ENCODE data around the gene HLA-DRA. TPM values are rescaled to one million over a fixed set of nuclear protein-coding genes. Genes with fewer than 3 reads are reported as not detected.
A peak's percentile ranks its signal among the peaks of the same experiment; 100 is the strongest.

HLA-DRA gene
- total RNA-seq = 100 to 1,000 TPM; 244 to 342 TPM

DNA sequence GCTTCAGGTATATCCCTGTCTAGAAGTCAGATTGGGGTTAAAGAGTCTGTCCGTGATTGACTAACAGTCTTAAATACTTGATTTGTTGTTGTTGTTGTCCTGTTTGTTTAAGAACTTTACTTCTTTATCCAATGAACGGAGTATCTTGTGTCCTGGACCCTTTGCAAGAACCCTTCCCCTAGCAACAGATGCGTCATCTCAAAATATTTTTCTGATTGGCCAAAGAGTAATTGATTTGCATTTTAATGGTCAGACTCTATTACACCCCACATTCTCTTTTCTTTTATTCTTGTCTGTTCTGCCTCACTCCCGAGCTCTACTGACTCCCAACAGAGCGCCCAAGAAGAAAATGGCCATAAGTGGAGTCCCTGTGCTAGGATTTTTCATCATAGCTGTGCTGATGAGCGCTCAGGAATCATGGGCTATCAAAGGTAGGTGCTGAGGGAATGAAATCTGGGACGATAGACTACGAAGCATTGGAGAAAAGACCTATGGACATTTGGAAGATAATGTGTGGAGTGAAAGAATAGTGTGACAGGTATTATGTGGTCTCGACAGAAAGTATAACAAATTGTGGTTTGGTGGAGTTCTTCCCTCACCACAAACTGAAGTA is at the start of gene HLA-DRA:
TSS of gene HLA-DRA (plus strand) at position 286 of the 613 bp plus-strand sequence. CDS start at position 350, 64 bp downstream.
- TF ChIP-seq, protein P1, sequence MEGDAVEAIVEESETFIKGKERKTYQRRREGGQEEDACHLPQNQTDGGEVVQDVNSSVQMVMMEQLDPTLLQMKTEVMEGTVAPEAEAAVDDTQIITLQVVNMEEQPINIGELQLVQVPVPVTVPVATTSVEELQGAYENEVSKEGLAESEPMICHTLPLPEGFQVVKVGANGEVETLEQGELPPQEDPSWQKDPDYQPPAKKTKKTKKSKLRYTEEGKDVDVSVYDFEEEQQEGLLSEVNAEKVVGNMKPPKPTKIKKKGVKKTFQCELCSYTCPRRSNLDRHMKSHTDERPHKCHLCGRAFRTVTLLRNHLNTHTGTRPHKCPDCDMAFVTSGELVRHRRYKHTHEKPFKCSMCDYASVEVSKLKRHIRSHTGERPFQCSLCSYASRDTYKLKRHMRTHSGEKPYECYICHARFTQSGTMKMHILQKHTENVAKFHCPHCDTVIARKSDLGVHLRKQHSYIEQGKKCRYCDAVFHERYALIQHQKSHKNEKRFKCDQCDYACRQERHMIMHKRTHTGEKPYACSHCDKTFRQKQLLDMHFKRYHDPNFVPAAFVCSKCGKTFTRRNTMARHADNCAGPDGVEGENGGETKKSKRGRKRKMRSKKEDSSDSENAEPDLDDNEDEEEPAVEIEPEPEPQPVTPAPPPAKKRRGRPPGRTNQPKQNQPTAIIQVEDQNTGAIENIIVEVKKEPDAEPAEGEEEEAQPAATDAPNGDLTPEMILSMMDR (IDR thresholded peaks at IDR 0.05) = no peak
- DNase-seq (ENCODE audit: low spot score) = no peak
- Histone ChIP-seq H3K4me3 (peak within 1 kb of the TSS; percentile 69), H3K36me3 (no peaks in the 10 kb centered on the region), H3K27ac (peak within 1 kb of the TSS; percentile 30 to 63), H3K9me3 (no peaks in the 10 kb centered on the region), H3K4me1 (ENCODE audit: control insufficient read depth in 1 of 2, low read depth in 2 of 2) (no peaks in the 10 kb centered on the region), H3K27me3 (replicated peaks; ENCODE audit: insufficient read depth) (no peaks in the 10 kb centered on the region)
- ATAC-seq (ENCODE audit: insufficient number of reproducible peaks, low FRiP score, low read depth) = no peak

DNA sequence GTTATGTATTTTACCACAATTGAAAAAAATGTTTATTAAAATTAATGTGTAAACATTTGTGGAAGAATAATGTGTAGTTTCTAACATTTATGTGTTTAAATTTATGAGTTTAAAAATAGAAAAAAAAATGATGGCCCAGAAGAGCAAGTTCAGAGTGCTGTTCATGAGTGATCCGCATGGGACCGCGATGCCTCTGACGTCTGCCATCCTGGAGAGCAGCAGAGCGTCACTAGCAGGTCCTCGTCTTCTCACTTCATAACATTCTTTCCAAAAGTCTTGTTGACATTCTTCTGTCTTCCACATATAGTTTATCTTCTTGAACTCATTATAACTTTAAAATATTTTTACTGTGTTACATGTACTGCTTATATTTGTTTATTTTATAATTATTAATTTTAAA is 48.2 kb upstream of the HLA-DRA start:
- DNase-seq (ENCODE audit: low spot score) = no peak
- Histone ChIP-seq H3K4me1 (ENCODE audit: control insufficient read depth in 1 of 2, low read depth in 2 of 2) (no peaks in the 10 kb centered on the region), H3K36me3 (no peaks in the 10 kb centered on the region), H3K4me3 (no peak overlapping the region), H3K9me3 (no peaks in the 10 kb centered on the region), H3K27me3 (replicated peaks; ENCODE audit: insufficient read depth) (no peaks in the 10 kb centered on the region), H3K27ac (no peak overlapping the region)
- ATAC-seq (ENCODE audit: insufficient number of reproducible peaks, low FRiP score, low read depth) = no peak
- TF ChIP-seq, protein P1 (IDR thresholded peaks at IDR 0.05) = no peak

DNA sequence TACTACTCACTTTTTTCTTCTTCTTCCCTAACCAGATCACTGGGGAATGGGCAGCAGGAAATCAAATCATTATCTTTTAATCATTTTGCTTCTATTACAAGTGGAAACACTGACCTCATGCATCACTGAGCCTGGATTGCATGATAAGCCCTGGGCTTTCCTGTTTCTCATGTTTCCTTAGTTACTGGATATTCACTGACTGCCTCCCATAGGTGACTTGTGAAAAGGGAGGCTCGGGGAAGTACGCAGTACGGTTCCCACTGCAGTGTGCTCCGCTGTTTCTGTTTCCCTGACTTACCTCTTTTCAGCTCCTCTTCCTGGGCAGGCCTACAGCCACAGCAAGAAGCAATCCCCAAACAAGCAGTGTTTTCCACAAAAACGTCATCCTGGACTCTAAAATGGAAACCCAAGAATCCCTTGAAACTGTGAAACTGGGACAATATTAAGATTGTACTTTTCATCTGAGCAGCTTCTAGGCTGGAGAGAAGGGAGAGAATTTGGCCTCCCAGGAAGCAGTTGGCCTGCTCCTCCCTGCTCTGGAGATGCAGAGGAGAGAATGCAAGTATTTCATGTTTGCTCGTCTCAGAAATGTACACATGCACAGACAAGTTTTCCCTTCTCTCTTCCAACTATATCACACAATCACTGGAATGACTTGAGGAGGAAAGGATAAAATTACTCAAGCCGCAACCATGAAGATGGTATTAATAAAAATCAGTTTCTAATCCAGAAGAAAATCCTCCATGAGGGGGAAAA is 45.8 kb upstream of the HLA-DRA start:
- ATAC-seq (ENCODE audit: insufficient number of reproducible peaks, low FRiP score, low read depth) = no peak
- TF ChIP-seq, protein P1 (IDR thresholded peaks at IDR 0.05) = no peak
- no peak for DNase-seq (ENCODE audit: low spot score)
- Histone ChIP-seq H3K27me3 (replicated peaks; ENCODE audit: insufficient read depth) (no peaks in the 10 kb centered on the region), H3K9me3 (no peaks in the 10 kb centered on the region), H3K4me3 (no peak overlapping the region), H3K27ac (no peak overlapping the region), H3K36me3 (no peaks in the 10 kb centered on the region), H3K4me1 (ENCODE audit: control insufficient read depth in 1 of 2, low read depth in 2 of 2) (no peaks in the 10 kb centered on the region)

DNA sequence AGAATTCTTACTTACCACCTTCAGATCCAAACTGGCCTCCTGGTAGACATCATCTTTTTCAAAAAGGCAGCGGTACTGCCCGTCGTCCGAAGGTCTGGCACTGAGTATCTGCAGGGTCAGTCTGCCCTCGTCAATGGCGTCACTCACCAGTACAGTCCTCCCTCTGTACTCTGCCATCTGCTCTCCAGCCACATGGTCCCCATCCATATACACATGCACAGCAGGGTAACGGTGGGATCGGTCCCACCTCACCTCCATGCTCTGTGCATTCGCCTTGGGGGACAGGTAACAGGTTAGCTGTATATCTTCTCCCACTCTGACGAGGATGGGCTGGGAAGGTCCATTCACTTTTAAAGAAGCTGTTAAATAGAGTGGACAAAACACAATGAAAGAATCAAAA is 43.7 kb upstream of the HLA-DRA start:
- Histone ChIP-seq H3K4me1 (ENCODE audit: control insufficient read depth in 1 of 2, low read depth in 2 of 2) (no peaks in the 10 kb centered on the region), H3K9me3 (no peaks in the 10 kb centered on the region), H3K4me3 (no peak overlapping the region), H3K36me3 (no peaks in the 10 kb centered on the region), H3K27me3 (replicated peaks; ENCODE audit: insufficient read depth) (no peaks in the 10 kb centered on the region), H3K27ac (no peak overlapping the region)
- TF ChIP-seq, protein P1 (IDR thresholded peaks at IDR 0.05) = no peak
- no peak for ATAC-seq (ENCODE audit: insufficient number of reproducible peaks, low FRiP score, low read depth)
- no peak for DNase-seq (ENCODE audit: low spot score)

DNA sequence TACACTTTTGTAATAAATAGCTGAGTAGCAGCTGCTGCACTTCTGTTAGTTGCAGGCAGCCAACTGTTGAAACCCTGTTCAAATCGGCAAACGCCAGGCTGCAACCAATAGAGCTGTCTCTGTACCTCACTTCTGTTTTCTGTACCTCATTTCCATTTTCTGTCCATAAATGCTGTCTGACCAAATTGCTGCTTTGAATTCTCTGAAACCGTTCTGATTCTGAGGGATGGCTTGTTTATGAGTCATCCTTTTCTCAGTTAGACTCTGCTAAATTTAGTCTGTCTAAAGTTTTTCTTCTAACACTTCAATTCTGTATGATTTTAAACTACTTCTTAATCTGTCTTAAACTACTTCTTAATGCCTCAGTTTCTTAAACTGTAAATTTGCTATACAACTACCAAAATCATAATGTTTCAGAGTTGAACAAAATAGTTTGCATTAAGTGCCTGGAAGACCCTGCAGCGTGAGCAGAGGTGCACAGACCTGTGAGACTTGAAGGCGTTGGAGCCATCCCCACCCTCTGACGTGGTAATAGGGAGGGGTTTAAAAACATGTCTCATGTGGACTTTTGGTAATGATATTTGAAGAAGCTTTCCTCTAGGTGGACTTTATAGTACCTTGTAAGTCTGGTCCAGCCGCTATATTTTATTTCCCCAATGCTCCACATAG is 42.3 kb upstream of the HLA-DRA start:
- Histone ChIP-seq H3K4me1 (ENCODE audit: control insufficient read depth in 1 of 2, low read depth in 2 of 2) (no peaks in the 10 kb centered on the region), H3K36me3 (no peaks in the 10 kb centered on the region), H3K27me3 (replicated peaks; ENCODE audit: insufficient read depth) (no peaks in the 10 kb centered on the region), H3K27ac (no peak overlapping the region), H3K4me3 (no peak overlapping the region), H3K9me3 (no peaks in the 10 kb centered on the region)
- DNase-seq (ENCODE audit: low spot score) (no peak), ATAC-seq (ENCODE audit: insufficient number of reproducible peaks, low FRiP score, low read depth) (no peak)
- TF ChIP-seq, protein P1 (IDR thresholded peaks at IDR 0.05) = no peak
